HepG2 (cell line): ENCODE measurements around the gene PSD. TPM values are rescaled to one million over a fixed set of nuclear protein-coding genes. Genes with fewer than 3 reads are reported as not detected.

Experiments used
- BHLHE40 ChIP-seq: IDR thresholded peaks from 2 replicates; pipeline ENCODE4 v1.6.1; 2011; ENCODE audit warnings: low read length, improper control_type of control experiment
- CHD4 ChIP-seq: fragments of 200-600 bp; sonication (generic); IDR thresholded peaks from 2 replicates; pipeline ENCODE4 v1.7.0; 2017; ENCODE audit warnings: mild to moderate bottlenecking, low read length, borderline replicate concordance
- CREB1 ChIP-seq, 2 experiments: fragments of 450-650 bp in 1 of 2; IDR thresholded peaks; 2 replicates each; pipeline ENCODE4 v1.6.1; 2016 to 2017; ENCODE audit warnings: control low read depth in 1 of 2, mild to moderate bottlenecking in 1 of 2, missing compliant biosample characterization in 1 of 2, missing genetic modification characterization in 1 of 2
- FOSL1 ChIP-seq: sonication (generic); formaldehyde crosslinking; IDR thresholded peaks from 2 replicates; pipeline ENCODE4 v1.9.0; 2021; ENCODE audit warnings: missing genetic modification reagents, borderline replicate concordance
- HNRNPL ChIP-seq: fragments of 200-400 bp; formaldehyde crosslinking; IDR thresholded peaks from 2 replicates; pipeline ENCODE4 v1.6.1; 2017; ENCODE audit warnings: mild to moderate bottlenecking, low read depth, low read length
- MIER3 ChIP-seq: IDR thresholded peaks from 2 replicates; pipeline ENCODE4 v1.6.1; 2016; ENCODE audit warnings: missing compliant biosample characterization, borderline replicate concordance
- MTF1 ChIP-seq: sonication (generic); formaldehyde crosslinking; IDR thresholded peaks from 2 replicates; pipeline ENCODE4 v1.5.0; 2020; ENCODE audit warnings: missing genetic modification reagents
- MXD1 ChIP-seq: sonication (generic); formaldehyde crosslinking; IDR thresholded peaks from 2 replicates; pipeline ENCODE4 v1.4.0; 2020; ENCODE audit warnings: mild to moderate bottlenecking, missing genetic modification reagents
- NFRKB ChIP-seq: fragments of 450-650 bp; IDR thresholded peaks from 2 replicates; pipeline ENCODE4 v1.6.1; 2017
- PITX1 ChIP-seq: sonication (generic); formaldehyde crosslinking; IDR thresholded peaks from 2 replicates; pipeline ENCODE4 v1.5.1; 2020; ENCODE audit warnings: mild to moderate bottlenecking, missing genetic modification reagents
- SMYD3 ChIP-seq: sonication (generic); formaldehyde crosslinking; IDR thresholded peaks from 2 replicates; pipeline ENCODE4 v1.8.1; 2023; ENCODE audit warnings: mild to moderate bottlenecking, missing genetic modification reagents
- SP2 ChIP-seq: sonication (generic); formaldehyde crosslinking; IDR thresholded peaks from 2 replicates; pipeline ENCODE4 v1.5.1; 2020; ENCODE audit warnings: mild to moderate bottlenecking, missing genetic modification reagents
- TARDBP ChIP-seq: sonication (generic); formaldehyde crosslinking; IDR thresholded peaks from 2 replicates; pipeline ENCODE4 v1.8.0; 2022; ENCODE audit warnings: mild to moderate bottlenecking, missing genetic modification reagents
- YEATS2 ChIP-seq: sonication (generic); formaldehyde crosslinking; IDR thresholded peaks from 2 replicates; pipeline ENCODE4 v1.4.0; 2020; ENCODE audit warnings: missing genetic modification reagents, borderline replicate concordance
- ZMYM2 ChIP-seq: sonication (generic); formaldehyde crosslinking; IDR thresholded peaks from 2 replicates; pipeline ENCODE4 v1.8.0; 2022; ENCODE audit warnings: mild to moderate bottlenecking, missing genetic modification reagents
- ZNF503 ChIP-seq: sonication (generic); formaldehyde crosslinking; IDR thresholded peaks from 2 replicates; pipeline ENCODE4 v1.4.0; 2020; ENCODE audit warnings: missing genetic modification reagents
- ZNF558 ChIP-seq: sonication (generic); formaldehyde crosslinking; IDR thresholded peaks from 2 replicates; pipeline ENCODE4 v1.9.0; 2022; ENCODE audit warnings: mild to moderate bottlenecking, missing genetic modification reagents, borderline replicate concordance
- ZNF569 ChIP-seq: sonication (generic); formaldehyde crosslinking; IDR thresholded peaks from 2 replicates; pipeline ENCODE4 v1.5.0; 2020; ENCODE audit warnings: mild to moderate bottlenecking, missing genetic modification reagents, moderate library complexity, borderline replicate concordance
- ZNF598 ChIP-seq: sonication (generic); formaldehyde crosslinking; IDR thresholded peaks from 2 replicates; pipeline ENCODE4 v1.5.1; 2020; ENCODE audit warnings: mild to moderate bottlenecking, missing genetic modification reagents, borderline replicate concordance
- ZNF629 ChIP-seq: sonication (generic); formaldehyde crosslinking; conservative IDR thresholded peaks from 2 replicates; pipeline ENCODE4 v1.5.0; 2020; ENCODE audit warnings: missing genetic modification reagents
- ZNF737 ChIP-seq: sonication (generic); formaldehyde crosslinking; IDR thresholded peaks from 2 replicates; pipeline ENCODE4 v1.5.0; 2020; ENCODE audit warnings: missing genetic modification reagents, mild to moderate bottlenecking, borderline replicate concordance
- polyA plus RNA-seq, 8 experiments: library from polyadenylated mRNA; depleted of rRNA in 3 of 8; stranded (reverse) in 7 of 8; unstranded in 1 of 8; fragments of >200 nt; fragmentation: Illumina TruSeq in 4 of 8; extraction: Trizol in 4 of 8; gene quantifications; 2 replicates each; pipeline versions ENCODE4 v1.2.1 to v1.2.3, GENCODE V29; 2011 to 2016; ENCODE audit warnings: low read depth in 4 of 8, missing spikeins in 1 of 8, mixed read lengths in 1 of 8; ENCODE audit not compliant: insufficient read depth in 1 of 8
- total RNA-seq, 5 experiments: library from RNA; depleted of rRNA; stranded (reverse); fragments of >200 nt; fragmentation: Illumina TruSeq; extraction: Trizol; gene quantifications; 2 replicates each; pipeline ENCODE4 v1.2.3, GENCODE V29; 2016; ENCODE audit warnings: low read depth in 1 of 5
- TF ChIP-seq, protein P1 (sequence below): sonication (generic); formaldehyde crosslinking; IDR thresholded peaks from 2 replicates; pipeline ENCODE4 v1.4.0; 2020; ENCODE audit warnings: missing genetic modification reagents
- TF ChIP-seq, protein P2 (sequence below): sonication (generic); formaldehyde crosslinking; IDR thresholded peaks from 2 replicates; pipeline ENCODE4 v1.8.0; 2022; ENCODE audit warnings: mild to moderate bottlenecking, missing genetic modification reagents, moderate library complexity

PSD gene
- total and polyA plus RNA-seq, 2 of the 13 experiments (the other 11 are each of a cell fraction or from before 2014, with no cell fraction given): 0.35 to 0.58 TPM

GRCh38 chr10:102395400-102396316, 22.9 kb downstream of the PSD start, which contains the start of gene NFKB2 (continued):
- TF ChIP-seq, protein P1, sequence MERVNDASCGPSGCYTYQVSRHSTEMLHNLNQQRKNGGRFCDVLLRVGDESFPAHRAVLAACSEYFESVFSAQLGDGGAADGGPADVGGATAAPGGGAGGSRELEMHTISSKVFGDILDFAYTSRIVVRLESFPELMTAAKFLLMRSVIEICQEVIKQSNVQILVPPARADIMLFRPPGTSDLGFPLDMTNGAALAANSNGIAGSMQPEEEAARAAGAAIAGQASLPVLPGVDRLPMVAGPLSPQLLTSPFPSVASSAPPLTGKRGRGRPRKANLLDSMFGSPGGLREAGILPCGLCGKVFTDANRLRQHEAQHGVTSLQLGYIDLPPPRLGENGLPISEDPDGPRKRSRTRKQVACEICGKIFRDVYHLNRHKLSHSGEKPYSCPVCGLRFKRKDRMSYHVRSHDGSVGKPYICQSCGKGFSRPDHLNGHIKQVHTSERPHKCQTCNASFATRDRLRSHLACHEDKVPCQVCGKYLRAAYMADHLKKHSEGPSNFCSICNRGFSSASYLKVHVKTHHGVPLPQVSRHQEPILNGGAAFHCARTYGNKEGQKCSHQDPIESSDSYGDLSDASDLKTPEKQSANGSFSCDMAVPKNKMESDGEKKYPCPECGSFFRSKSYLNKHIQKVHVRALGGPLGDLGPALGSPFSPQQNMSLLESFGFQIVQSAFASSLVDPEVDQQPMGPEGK (CRISPR knock-in tag): peak; percentile 58; the same call in 1 of the 2 replicates
- TF ChIP-seq ZNF737 (no peak), FOSL1 (CRISPR knock-in tag) (no peak), CHD4 (no peak), PITX1 (CRISPR knock-in tag) (0 out of 2 replicates have a peak, but pooled peaks have one; percentile 17), BHLHE40 (no peak), ZNF503 (CRISPR knock-in tag) (no peak), ZMYM2 (CRISPR knock-in tag) (no peak), YEATS2 (CRISPR knock-in tag) (no peak), MXD1 (CRISPR knock-in tag) (no peak), HNRNPL (no peak), ZNF569 (CRISPR knock-in tag) (no peak), ZNF598 (CRISPR knock-in tag) (no peak), MIER3 (CRISPR knock-in tag) (no peak), CREB1 (IDR thresholded peaks at IDR 0.05) (peak; percentile 78), CREB1 (CRISPR knock-in tag; IDR thresholded peaks at IDR 0.05) (peak; percentile 89), ZNF629 (CRISPR knock-in tag) (no peak), ZNF558 (CRISPR knock-in tag) (no peak), TARDBP (0 out of 2 replicates have a peak, but pooled peaks have one; percentile 15), SP2 (CRISPR knock-in tag) (peak; percentile 46; the same call in 1 of the 2 replicates), SMYD3 (CRISPR knock-in tag) (no peak), MTF1 (CRISPR knock-in tag) (no peak), NFRKB (no peak)
- TF ChIP-seq, protein P2, sequence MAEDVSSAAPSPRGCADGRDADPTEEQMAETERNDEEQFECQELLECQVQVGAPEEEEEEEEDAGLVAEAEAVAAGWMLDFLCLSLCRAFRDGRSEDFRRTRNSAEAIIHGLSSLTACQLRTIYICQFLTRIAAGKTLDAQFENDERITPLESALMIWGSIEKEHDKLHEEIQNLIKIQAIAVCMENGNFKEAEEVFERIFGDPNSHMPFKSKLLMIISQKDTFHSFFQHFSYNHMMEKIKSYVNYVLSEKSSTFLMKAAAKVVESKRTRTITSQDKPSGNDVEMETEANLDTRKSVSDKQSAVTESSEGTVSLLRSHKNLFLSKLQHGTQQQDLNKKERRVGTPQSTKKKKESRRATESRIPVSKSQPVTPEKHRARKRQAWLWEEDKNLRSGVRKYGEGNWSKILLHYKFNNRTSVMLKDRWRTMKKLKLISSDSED: no peak
